Loucy (cell line): ENCODE results near the gene RHOU.

Experiments
- H2AFZ ChIP-seq: fragments of 200-600 bp; sonication (generic); 2 replicates; pipeline ENCODE4 v1.6.0; 2016; ENCODE audit warnings: antibody characterized with exemption, mild to moderate bottlenecking, low read length, moderate library complexity
- H3F3A ChIP-seq: fragments of 200-600 bp; 2 replicates; pipeline ENCODE4 v1.6.0; 2016; ENCODE audit warnings: antibody characterized with exemption, low read depth, mild to moderate bottlenecking
- H3K27me3 ChIP-seq: fragments of 200-600 bp; sonication (generic); 2 replicates; pipeline ENCODE4 v1.6.1; 2014; ENCODE audit warnings: low read length, mild to moderate bottlenecking; ENCODE audit not compliant: insufficient read depth, poor library complexity, severe bottlenecking
- H3K36me3 ChIP-seq: fragments of 200-600 bp; sonication (generic); 2 replicates; pipeline ENCODE4 v1.6.1; 2016; ENCODE audit warnings: low read length; ENCODE audit not compliant: insufficient read depth
- H3K4me1 ChIP-seq: fragments of 200-600 bp; sonication (generic); 2 replicates; pipeline ENCODE4 v1.5.1; 2014; ENCODE audit warnings: low read length, mild to moderate bottlenecking; ENCODE audit not compliant: insufficient read depth, poor library complexity, severe bottlenecking
- H3K4me2 ChIP-seq: fragments of 200-600 bp; sonication (generic); 2 replicates; pipeline ENCODE4 v1.6.0; 2014; ENCODE audit warnings: antibody characterized with exemption, low read length, low read depth, mild to moderate bottlenecking; ENCODE audit not compliant: poor library complexity, severe bottlenecking
- H3K4me3 ChIP-seq: fragments of 200-600 bp; sonication (generic); 2 replicates; pipeline ENCODE4 v1.5.1; 2014; ENCODE audit warnings: low read length, mild to moderate bottlenecking, mixed read lengths; ENCODE audit not compliant: poor library complexity, severe bottlenecking
- H3K79me2 ChIP-seq: fragments of 200-600 bp; sonication (generic); 2 replicates; pipeline ENCODE4 v1.6.1; 2014; ENCODE audit warnings: low read length; ENCODE audit not compliant: insufficient read depth
- H3K9ac ChIP-seq: fragments of 200-600 bp; sonication (generic); 2 replicates; pipeline ENCODE4 v1.6.0; 2014; ENCODE audit warnings: mild to moderate bottlenecking, low read depth, low read length, moderate library complexity; ENCODE audit not compliant: poor library complexity, severe bottlenecking
- H3K9me2 ChIP-seq: fragments of 200-600 bp; sonication (generic); replicated peaks from 2 replicates; pipeline ENCODE4 v1.6.1; 2016; ENCODE audit warnings: low read depth, low read length, mixed read lengths
- H3K9me3 ChIP-seq: fragments of 200-600 bp; sonication (generic); 2 replicates; pipeline ENCODE4 v1.6.1; 2014; ENCODE audit warnings: mild to moderate bottlenecking, antibody characterized with exemption, low read length, low read depth; ENCODE audit not compliant: insufficient read depth
- H4K20me1 ChIP-seq: fragments of 200-600 bp; sonication (generic); 2 replicates; pipeline ENCODE4 v1.6.0; 2014; ENCODE audit warnings: antibody characterized with exemption, low read length, mild to moderate bottlenecking; ENCODE audit not compliant: insufficient read depth, poor library complexity, severe bottlenecking
- EZH2phosphoT487 ChIP-seq: fragments of 200-600 bp; IDR thresholded peaks from 2 replicates; pipeline ENCODE4 v1.6.1; 2018; ENCODE audit warnings: antibody characterized with exemption, mild to moderate bottlenecking, moderate library complexity, borderline replicate concordance
- TF ChIP-seq, protein P1 (sequence below): fragments of 200-600 bp; sonication (generic); conservative IDR thresholded peaks from 2 replicates; pipeline ENCODE4 v1.5.1; 2014; ENCODE audit warnings: mild to moderate bottlenecking, antibody characterized with exemption, low read length

Gene RHOU

DNA sequence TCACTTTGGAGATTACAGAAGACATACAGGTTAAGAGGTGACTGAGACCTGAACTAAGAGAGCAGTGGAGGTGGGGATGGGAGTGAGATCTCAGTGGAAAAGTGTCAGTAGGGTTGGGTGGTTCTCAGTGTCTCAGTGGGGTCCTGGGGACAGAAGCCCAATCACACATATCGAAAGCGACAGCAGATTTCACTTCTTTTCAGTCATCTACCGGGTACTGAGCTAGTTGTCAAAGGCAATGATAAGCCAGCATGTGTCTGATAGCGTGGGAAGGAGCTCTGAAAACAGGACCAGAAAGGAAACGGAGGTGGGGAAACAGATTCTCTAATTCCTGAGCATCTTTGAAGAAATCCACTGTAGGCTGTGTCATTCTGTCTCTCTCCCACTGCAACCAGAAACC, 59.5 kb downstream of the RHOU start:
- H4K20me1 ChIP-seq: no peaks in the 10 kb centered on the region
- no peaks in the 10 kb centered on the region for H3K9me3 ChIP-seq
- H2AFZ ChIP-seq: no peak overlapping the region
- TF ChIP-seq, protein P1, sequence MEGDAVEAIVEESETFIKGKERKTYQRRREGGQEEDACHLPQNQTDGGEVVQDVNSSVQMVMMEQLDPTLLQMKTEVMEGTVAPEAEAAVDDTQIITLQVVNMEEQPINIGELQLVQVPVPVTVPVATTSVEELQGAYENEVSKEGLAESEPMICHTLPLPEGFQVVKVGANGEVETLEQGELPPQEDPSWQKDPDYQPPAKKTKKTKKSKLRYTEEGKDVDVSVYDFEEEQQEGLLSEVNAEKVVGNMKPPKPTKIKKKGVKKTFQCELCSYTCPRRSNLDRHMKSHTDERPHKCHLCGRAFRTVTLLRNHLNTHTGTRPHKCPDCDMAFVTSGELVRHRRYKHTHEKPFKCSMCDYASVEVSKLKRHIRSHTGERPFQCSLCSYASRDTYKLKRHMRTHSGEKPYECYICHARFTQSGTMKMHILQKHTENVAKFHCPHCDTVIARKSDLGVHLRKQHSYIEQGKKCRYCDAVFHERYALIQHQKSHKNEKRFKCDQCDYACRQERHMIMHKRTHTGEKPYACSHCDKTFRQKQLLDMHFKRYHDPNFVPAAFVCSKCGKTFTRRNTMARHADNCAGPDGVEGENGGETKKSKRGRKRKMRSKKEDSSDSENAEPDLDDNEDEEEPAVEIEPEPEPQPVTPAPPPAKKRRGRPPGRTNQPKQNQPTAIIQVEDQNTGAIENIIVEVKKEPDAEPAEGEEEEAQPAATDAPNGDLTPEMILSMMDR: no peak
- no peak for TF ChIP-seq EZH2phosphoT487
- peak overlapping the region; percentile 74 for H3K4me2 ChIP-seq
- H3K9me2 ChIP-seq: no peaks in the 10 kb centered on the region
- no peak overlapping the region for H3K9ac ChIP-seq
- H3K79me2 ChIP-seq: no peaks in the 10 kb centered on the region
- no peaks in the 10 kb centered on the region for H3K27me3 ChIP-seq
- no peaks in the 10 kb centered on the region for H3K36me3 ChIP-seq
- peaks cover 77% of the 10 kb centered on the region for H3K4me1 ChIP-seq
- H3K4me3 ChIP-seq: peak overlapping the region; percentile 62
- H3F3A ChIP-seq: peaks cover 22% of the 10 kb centered on the region

DNA sequence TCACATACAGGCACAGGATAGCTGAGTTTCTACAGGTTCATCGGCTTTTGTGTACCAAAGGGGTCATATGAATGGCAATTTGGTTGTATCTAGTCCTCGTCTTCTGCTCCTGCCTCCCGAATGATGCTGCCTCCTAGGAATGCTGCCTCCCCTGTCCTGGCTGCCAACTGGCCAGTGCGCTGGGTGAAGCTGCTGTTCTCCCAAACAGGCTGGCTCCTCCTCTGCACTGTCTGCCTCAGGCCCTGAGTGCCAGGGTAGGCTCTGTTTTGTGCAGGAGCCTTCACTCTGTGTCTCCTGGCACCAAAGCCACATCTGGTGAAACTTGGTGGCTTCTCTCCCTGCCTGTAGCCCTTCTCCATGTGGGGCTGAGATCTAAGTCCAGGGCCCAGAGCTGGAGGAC, 60.3 kb downstream of the RHOU start:
- H3K36me3 ChIP-seq: no peaks in the 10 kb centered on the region
- H3K27me3 ChIP-seq: no peaks in the 10 kb centered on the region
- no peak overlapping the region for H3K9ac ChIP-seq
- H3K79me2 ChIP-seq: no peaks in the 10 kb centered on the region
- H3K9me2 ChIP-seq: no peaks in the 10 kb centered on the region
- H3K9me3 ChIP-seq: no peaks in the 10 kb centered on the region
- peaks cover 22% of the 10 kb centered on the region for H3F3A ChIP-seq
- H4K20me1 ChIP-seq: no peaks in the 10 kb centered on the region
- TF ChIP-seq EZH2phosphoT487: no peak
- TF ChIP-seq, protein P1: no peak
- H2AFZ ChIP-seq: no peak overlapping the region
- H3K4me3 ChIP-seq: no peak overlapping the region
- no peak overlapping the region for H3K4me2 ChIP-seq
- peaks cover 73% of the 10 kb centered on the region for H3K4me1 ChIP-seq
